ENCODE results near the gene NFKBIE.

The NFKBIE gene

DNA sequence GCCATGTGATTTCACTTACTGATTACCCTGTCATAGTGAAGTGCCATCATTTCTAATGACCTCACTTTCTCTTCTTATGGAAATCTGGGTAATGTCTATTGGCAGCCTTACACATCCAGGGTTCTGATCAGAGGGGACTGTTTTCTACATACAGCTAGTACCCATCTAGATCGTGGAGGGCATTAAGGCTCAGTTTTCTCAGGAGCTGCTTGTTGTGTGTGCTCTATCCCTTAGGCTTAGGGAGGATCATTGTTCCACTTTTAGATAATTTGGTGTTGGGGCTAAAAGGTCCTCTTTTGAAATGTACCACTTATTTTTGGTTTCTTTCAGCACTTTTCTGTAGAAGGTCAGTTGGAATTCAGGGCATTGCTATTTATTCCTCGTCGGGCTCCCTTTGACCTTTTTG, 14.6 kb downstream of the NFKBIE start:
- Histone ChIP-seq H3K79me2 (ENCODE audit: insufficient read depth, low read length) (peaks cover 70% of the 10 kb centered on the region), H3K4me3 (ENCODE audit: low read length, poor library complexity, severe bottlenecking) (peak overlapping the region; percentile 14)

DNA sequence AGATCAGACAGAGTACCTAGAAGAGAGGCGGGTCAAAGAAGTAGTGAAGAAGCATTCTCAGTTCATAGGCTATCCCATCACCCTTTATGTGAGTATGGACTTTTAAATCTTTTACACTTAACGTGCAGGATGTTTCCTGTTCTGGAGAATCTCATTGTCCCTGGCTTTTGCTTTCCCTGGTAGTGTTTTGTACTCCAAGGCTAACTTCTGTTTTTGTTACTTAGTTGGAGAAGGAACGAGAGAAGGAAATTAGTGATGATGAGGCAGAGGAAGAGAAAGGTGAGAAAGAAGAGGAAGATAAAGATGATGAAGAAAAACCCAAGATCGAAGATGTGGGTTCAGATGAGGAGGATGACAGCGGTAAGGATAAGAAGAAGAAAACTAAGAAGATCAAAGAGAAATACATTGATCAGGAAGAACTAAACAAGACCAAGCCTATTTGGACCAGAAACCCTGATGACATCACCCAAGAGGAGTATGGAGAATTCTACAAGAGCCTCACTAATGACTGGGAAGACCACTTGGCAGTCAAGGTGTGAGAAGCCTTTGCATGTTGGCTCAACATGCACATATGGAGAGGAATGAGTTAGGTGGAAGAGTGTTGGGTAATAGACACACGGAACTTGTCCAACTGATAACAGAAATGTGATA, 15.2 kb downstream of the NFKBIE start:
- Histone ChIP-seq H3K4me2 (ENCODE audit: low read depth, low read length, poor library complexity, severe bottlenecking) (peak overlapping the region; percentile 96), H3K4me3 (ENCODE audit: low read length, poor library complexity, severe bottlenecking) (peak overlapping the region; percentile 98), H3K79me2 (ENCODE audit: insufficient read depth, low read length) (peaks cover 67% of the 10 kb centered on the region), H4K20me1 (ENCODE audit: insufficient read depth, low read length, poor library complexity, severe bottlenecking) (peaks cover 81% of the 10 kb centered on the region), H3K4me1 (ENCODE audit: insufficient read depth, low read length, poor library complexity, severe bottlenecking) (peaks cover 37% of the 10 kb centered on the region), H3F3A (ENCODE audit: low read depth) (peaks cover 12% of the 10 kb centered on the region), H2AFZ (ENCODE audit: low read length) (no peak overlapping the region), H3K36me3 (ENCODE audit: insufficient read depth, low read length) (peaks cover 69% of the 10 kb centered on the region), H3K27me3 (ENCODE audit: insufficient read depth, low read length, poor library complexity, severe bottlenecking) (peaks cover 3% of the 10 kb centered on the region), H3K9ac (ENCODE audit: low read depth, low read length, poor library complexity, severe bottlenecking) (no peak overlapping the region), H3K9me2 (replicated peaks; ENCODE audit: low read depth, low read length) (no peaks in the 10 kb centered on the region), H3K9me3 (ENCODE audit: insufficient read depth, low read depth, low read length) (no peaks in the 10 kb centered on the region)
- TF ChIP-seq EZH2phosphoT487 (IDR thresholded peaks at IDR 0.05; ENCODE audit: borderline replicate concordance): no peak
- TF ChIP-seq, protein P1, sequence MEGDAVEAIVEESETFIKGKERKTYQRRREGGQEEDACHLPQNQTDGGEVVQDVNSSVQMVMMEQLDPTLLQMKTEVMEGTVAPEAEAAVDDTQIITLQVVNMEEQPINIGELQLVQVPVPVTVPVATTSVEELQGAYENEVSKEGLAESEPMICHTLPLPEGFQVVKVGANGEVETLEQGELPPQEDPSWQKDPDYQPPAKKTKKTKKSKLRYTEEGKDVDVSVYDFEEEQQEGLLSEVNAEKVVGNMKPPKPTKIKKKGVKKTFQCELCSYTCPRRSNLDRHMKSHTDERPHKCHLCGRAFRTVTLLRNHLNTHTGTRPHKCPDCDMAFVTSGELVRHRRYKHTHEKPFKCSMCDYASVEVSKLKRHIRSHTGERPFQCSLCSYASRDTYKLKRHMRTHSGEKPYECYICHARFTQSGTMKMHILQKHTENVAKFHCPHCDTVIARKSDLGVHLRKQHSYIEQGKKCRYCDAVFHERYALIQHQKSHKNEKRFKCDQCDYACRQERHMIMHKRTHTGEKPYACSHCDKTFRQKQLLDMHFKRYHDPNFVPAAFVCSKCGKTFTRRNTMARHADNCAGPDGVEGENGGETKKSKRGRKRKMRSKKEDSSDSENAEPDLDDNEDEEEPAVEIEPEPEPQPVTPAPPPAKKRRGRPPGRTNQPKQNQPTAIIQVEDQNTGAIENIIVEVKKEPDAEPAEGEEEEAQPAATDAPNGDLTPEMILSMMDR (conservative IDR thresholded peaks at IDR 0.05; ENCODE audit: low read length): no peak

More for the DNA sequence above, 14.6 kb downstream of the NFKBIE start:
- Histone ChIP-seq H3K9ac (ENCODE audit: low read depth, low read length, poor library complexity, severe bottlenecking) (no peak overlapping the region), H3K9me2 (replicated peaks; ENCODE audit: low read depth, low read length) (no peaks in the 10 kb centered on the region), H3F3A (ENCODE audit: low read depth) (peaks cover 17% of the 10 kb centered on the region), H3K4me2 (ENCODE audit: low read depth, low read length, poor library complexity, severe bottlenecking) (peak overlapping the region; percentile 96), H3K36me3 (ENCODE audit: insufficient read depth, low read length) (peaks cover 74% of the 10 kb centered on the region), H3K9me3 (ENCODE audit: insufficient read depth, low read depth, low read length) (no peaks in the 10 kb centered on the region), H3K27me3 (ENCODE audit: insufficient read depth, low read length, poor library complexity, severe bottlenecking) (peaks cover 3% of the 10 kb centered on the region), H3K4me1 (ENCODE audit: insufficient read depth, low read length, poor library complexity, severe bottlenecking) (peaks cover 39% of the 10 kb centered on the region), H4K20me1 (ENCODE audit: insufficient read depth, low read length, poor library complexity, severe bottlenecking) (peaks cover 82% of the 10 kb centered on the region), H2AFZ (ENCODE audit: low read length) (no peak overlapping the region)
- TF ChIP-seq, protein P1 (conservative IDR thresholded peaks at IDR 0.05; ENCODE audit: low read length): no peak
- no peak for TF ChIP-seq EZH2phosphoT487 (IDR thresholded peaks at IDR 0.05; ENCODE audit: borderline replicate concordance)

DNA sequence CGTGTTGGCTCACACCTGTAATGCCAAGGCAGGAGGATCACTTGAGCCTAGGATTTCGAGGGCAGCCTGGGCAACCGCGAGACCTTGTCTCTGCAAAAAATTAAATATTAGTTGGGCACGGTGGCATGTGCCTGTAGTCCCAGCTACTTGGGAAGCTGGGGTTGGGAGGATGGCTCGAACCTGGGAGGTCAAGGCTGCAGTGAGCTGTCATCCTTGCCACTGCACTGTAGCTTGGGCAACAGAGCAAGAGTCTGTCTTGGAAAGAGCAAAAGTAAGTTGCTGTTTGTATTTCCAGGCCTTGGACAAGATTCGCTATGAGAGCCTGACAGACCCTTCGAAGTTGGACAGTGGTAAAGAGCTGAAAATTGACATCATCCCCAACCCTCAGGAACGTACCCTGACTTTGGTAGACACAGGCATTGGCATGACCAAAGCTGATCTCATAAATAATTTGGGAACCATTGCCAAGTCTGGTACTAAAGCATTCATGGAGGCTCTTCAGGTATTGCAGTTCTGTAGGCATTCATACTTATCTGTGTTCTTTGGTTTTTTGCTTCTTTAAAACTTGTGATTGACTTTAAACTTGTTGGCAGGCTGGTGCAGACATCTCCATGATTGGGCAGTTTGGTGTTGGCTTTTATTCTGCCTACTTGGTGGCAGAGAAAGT, 16.1 kb downstream of the NFKBIE start:
- H3K9me3 ChIP-seq (ENCODE audit: insufficient read depth, low read depth, low read length): no peaks in the 10 kb centered on the region
- TF ChIP-seq, protein P1 (conservative IDR thresholded peaks at IDR 0.05; ENCODE audit: low read length): no peak
- no peak for TF ChIP-seq EZH2phosphoT487 (IDR thresholded peaks at IDR 0.05; ENCODE audit: borderline replicate concordance)
- no peak overlapping the region for H2AFZ ChIP-seq (ENCODE audit: low read length)
- H3K79me2 ChIP-seq (ENCODE audit: insufficient read depth, low read length): peaks cover 66% of the 10 kb centered on the region
- H3K36me3 ChIP-seq (ENCODE audit: insufficient read depth, low read length): peaks cover 59% of the 10 kb centered on the region
- peaks cover 33% of the 10 kb centered on the region for H3K4me1 ChIP-seq (ENCODE audit: insufficient read depth, low read length, poor library complexity, severe bottlenecking)
- peaks cover 71% of the 10 kb centered on the region for H4K20me1 ChIP-seq (ENCODE audit: insufficient read depth, low read length, poor library complexity, severe bottlenecking)
- H3K4me3 ChIP-seq (ENCODE audit: low read length, poor library complexity, severe bottlenecking): peak overlapping the region; percentile 98
- no peaks in the 10 kb centered on the region for H3K9me2 ChIP-seq (replicated peaks; ENCODE audit: low read depth, low read length)
- peaks cover 7% of the 10 kb centered on the region; the same call in 1 of the 2 replicates for H3F3A ChIP-seq (ENCODE audit: low read depth)
- H3K9ac ChIP-seq (ENCODE audit: low read depth, low read length, poor library complexity, severe bottlenecking): peak overlapping the region; percentile 97
- peak overlapping the region; percentile 96 for H3K4me2 ChIP-seq (ENCODE audit: low read depth, low read length, poor library complexity, severe bottlenecking)
- H3K27me3 ChIP-seq (ENCODE audit: insufficient read depth, low read length, poor library complexity, severe bottlenecking): peaks cover 3% of the 10 kb centered on the region
